ENCODE results near the gene BCL2L15. TPM values are rescaled to one million over a fixed set of nuclear protein-coding genes. Genes with fewer than 3 reads are reported as not detected.

Gene BCL2L15
- total and polyA plus RNA-seq, 2 donors (not counting 3 experiments of a cell fraction or from before 2014, with no cell fraction given), result 0.28 to 0.29 TPM

DNA sequence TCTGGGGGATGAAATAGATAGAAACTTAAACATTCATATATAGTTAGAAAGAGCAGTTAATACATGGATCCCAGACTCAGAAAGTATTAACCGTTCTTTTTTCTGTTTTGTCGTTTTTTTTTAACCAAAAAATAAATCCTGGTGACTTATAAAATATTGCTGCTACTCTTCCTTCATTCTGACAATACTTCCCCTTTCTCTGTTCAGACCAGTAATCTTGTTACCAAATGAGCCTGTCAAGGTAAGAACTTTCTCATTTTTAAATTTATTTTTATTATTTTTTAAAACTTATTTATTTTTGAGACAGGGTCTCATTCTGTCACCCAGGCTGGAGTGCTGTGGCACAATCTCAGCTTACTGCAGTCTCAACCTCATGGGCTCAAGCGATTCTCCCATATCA is 29.6 kb downstream of the BCL2L15 start:
- no peaks in the 10 kb centered on the region for H3K9me1 ChIP-seq (replicated peaks; ENCODE audit: control insufficient read depth, extremely low read depth, insufficient read depth, low read length)
- intact Hi-C loops (cut with micrococcal nuclease), result no loop called here
- no peak overlapping the region for H3K4me3 ChIP-seq (replicated peaks in 1 of 3; ENCODE audit: insufficient read depth in 1 of 3, low read depth in 1 of 3, low read length in 3 of 3)
- BruUV-seq (replicated peaks), result no TSS peak
- no peak overlapping the region for H3K4me2 ChIP-seq (ENCODE audit: insufficient read depth, low read length)
- H2AFZ ChIP-seq (ENCODE audit: low read depth, low read length), result no peak overlapping the region
- no peaks in the 10 kb centered on the region for H3K9me3 ChIP-seq (replicated peaks; ENCODE audit: control insufficient read depth, insufficient read depth, low read length)
- ChIA-PET CTCF (no interaction called here), POLR2A (no interaction called here)
- DNase-seq (ENCODE audit: low read depth, low spot score), result no peak
- H3K9ac ChIP-seq (replicated peaks; ENCODE audit: extremely low read depth, insufficient read depth, low read length), result no peak overlapping the region
- dilution Hi-C loops (cut with MboI; ENCODE audit: extremely low pct_ligation_motif_present, low sequenced_read_pairs), result no loop called here
- no peaks in the 10 kb centered on the region for H4K20me1 ChIP-seq (replicated peaks; ENCODE audit: control insufficient read depth, extremely low read depth, insufficient read depth, low read length)
- no peaks in the 10 kb centered on the region for H3K36me3 ChIP-seq (ENCODE audit: control insufficient read depth in 2 of 2, extremely low read depth in 1 of 2, insufficient read depth in 2 of 2, low read length in 2 of 2)
- peaks cover 14% of the 10 kb centered on the region for H3K4me1 ChIP-seq (ENCODE audit: control insufficient read depth, extremely low read depth, insufficient read depth, low read length)
- H3K79me2 ChIP-seq (ENCODE audit: control insufficient read depth, insufficient read depth, low read length), result no peaks in the 10 kb centered on the region
- H3K27ac ChIP-seq (ENCODE audit: insufficient read depth, low read depth, low read length), result no peak overlapping the region
- TF ChIP-seq JUN (IDR thresholded peaks at IDR 0.05; ENCODE audit: borderline replicate concordance, insufficient read depth, insufficient read length, low read depth) (no peak), GATA2 (IDR thresholded peaks at IDR 0.05; ENCODE audit: insufficient read depth, insufficient read length, low read depth, low read length) (no peak)
- H3K27me3 ChIP-seq (ENCODE audit: control insufficient read depth in 2 of 2, insufficient read depth in 2 of 2, low read length in 2 of 2), result no peaks in the 10 kb centered on the region
- FAIRE-seq, result no peak

DNA sequence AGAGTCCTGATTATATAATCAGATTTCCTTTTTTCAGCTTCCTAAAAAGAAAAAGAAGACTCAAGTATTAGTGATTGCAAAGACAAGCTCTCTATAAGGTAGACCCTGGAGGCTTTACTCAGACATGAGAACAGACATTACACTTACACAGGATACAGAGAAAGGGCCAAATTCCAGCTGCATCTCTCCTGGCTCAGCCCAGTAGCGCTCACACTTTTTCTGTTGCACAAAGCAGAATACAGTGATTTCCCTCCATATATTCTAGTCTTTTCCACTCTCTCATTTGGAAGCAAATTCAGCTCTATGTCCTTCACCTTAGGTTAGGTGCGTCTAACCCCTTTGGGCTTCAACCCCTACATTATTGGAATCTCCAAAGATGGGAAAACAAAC is 31.0 kb downstream of the BCL2L15 start:
- DNase-seq (ENCODE audit: low read depth, low spot score), result no peak
- Histone ChIP-seq H4K20me1 (replicated peaks; ENCODE audit: control insufficient read depth, extremely low read depth, insufficient read depth, low read length) (no peaks in the 10 kb centered on the region), H3K36me3 (ENCODE audit: control insufficient read depth in 2 of 2, extremely low read depth in 1 of 2, insufficient read depth in 2 of 2, low read length in 2 of 2) (no peaks in the 10 kb centered on the region), H3K4me1 (ENCODE audit: control insufficient read depth, extremely low read depth, insufficient read depth, low read length) (peaks cover 11% of the 10 kb centered on the region), H3K79me2 (ENCODE audit: control insufficient read depth, insufficient read depth, low read length) (no peaks in the 10 kb centered on the region), H3K9me1 (replicated peaks; ENCODE audit: control insufficient read depth, extremely low read depth, insufficient read depth, low read length) (no peaks in the 10 kb centered on the region), H3K4me2 (ENCODE audit: insufficient read depth, low read length) (no peak overlapping the region), H3K27ac (ENCODE audit: insufficient read depth, low read depth, low read length) (no peak overlapping the region), H3K4me3 (replicated peaks in 1 of 3; ENCODE audit: insufficient read depth in 1 of 3, low read depth in 1 of 3, low read length in 3 of 3) (no peak overlapping the region), H2AFZ (ENCODE audit: low read depth, low read length) (no peak overlapping the region), H3K9me3 (replicated peaks; ENCODE audit: control insufficient read depth, insufficient read depth, low read length) (no peaks in the 10 kb centered on the region), H3K27me3 (ENCODE audit: control insufficient read depth in 2 of 2, insufficient read depth in 2 of 2, low read length in 2 of 2) (no peaks in the 10 kb centered on the region), H3K9ac (replicated peaks; ENCODE audit: extremely low read depth, insufficient read depth, low read length) (no peak overlapping the region)
- intact Hi-C loops (cut with micrococcal nuclease) (no loop called here), dilution Hi-C loops (cut with MboI; ENCODE audit: extremely low pct_ligation_motif_present, low sequenced_read_pairs) (no loop called here)
- CTCF ChIA-PET, result interaction anchor here (1.7 to 4.4 kb wide), 2 partner anchors 21 to 75 kb away, joined by 5 to 24 read pairs; no protein-coding TSS in a partner anchor
- no TSS peak for BruUV-seq (replicated peaks)
- POLR2A ChIA-PET, result no interaction called here
- FAIRE-seq, result no peak
- no peak for TF ChIP-seq JUN (IDR thresholded peaks at IDR 0.05; ENCODE audit: borderline replicate concordance, insufficient read depth, insufficient read length, low read depth)

Measured in endothelial cell of umbilical vein (primary cell).